GM21526 (cell line): ENCODE data around the gene SH3RF3.

Source experiments
- ATAC-seq: cut with Tn5 transposase; IDR thresholded peaks from one replicate; pipeline ENCODE4 v1.9.1; 2021; ENCODE audit warnings: moderate library complexity; ENCODE audit not compliant: unreplicated experiment, low FRiP score

SH3RF3 gene

DNA sequence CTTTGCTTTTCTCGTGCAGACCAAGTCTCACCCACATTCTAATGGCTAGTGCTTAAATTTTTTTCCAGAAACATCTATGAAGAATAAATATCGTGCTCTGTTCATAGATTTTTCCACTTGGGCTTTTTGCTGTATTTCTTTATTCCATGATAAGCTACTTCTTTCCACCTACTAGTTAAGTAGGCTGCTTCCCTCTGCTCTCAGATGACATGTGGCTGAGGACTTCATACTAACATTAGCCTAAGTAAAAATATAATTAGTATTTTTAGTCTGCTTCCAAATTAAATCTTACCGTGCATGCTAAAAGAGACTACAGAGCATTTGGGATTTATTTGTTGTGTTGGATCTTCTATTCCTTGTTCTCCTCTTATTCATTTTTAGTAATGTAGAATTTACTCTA is 102.4 kb downstream of the SH3RF3 start:
- ATAC-seq = no peak

DNA sequence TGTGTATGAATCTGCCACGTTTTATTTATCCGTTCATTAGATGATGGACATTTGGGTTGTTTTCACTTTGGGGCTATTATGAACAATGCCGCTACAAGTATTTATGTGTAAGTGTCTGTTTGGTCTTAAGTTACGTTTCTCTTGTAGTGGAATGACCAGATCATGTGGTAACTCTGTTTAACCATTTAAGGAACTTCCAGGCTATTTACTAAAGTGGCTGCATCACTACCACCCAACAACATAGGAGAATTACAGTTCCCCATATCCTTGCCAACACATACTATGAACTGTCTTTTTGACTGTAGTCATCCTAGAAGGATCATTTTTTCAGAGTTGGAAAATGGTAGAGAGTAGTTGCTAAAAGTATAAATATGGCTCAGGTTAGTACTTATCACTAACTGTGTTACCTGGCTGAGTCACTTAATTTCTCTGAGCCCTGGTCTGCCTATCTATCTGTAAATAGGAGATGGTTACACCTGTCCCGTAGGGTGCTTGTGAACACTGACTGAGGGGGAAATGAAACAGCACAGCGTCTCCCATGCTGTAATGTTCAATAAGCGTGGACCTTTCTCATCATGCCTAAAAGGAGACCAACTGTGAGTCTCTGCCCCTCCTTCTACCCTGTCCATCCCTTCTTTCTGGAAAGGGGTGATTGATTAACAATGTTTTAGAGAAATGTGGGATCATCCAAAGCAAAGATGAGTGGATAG is 103.1 kb downstream of the SH3RF3 start:
- no peak for ATAC-seq

DNA sequence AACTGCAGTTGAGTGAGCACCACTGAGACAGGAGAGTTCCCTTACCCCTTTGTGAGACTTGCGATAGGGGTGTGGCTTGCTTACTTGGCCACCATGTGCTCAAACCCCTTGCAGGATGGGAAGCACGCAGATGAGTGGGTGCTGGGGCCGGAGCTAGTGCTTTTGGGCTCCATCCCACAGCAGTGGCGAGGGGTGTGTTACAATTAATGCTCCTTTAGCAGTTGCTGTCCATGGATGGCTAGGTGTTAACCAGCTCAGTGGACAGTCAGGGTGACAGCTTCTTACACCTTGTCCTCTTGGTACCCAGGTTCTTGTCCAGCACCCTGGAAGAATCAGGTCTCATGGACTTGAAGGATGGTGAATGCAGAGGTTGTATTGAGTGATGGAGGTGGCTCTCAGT is 103.9 kb downstream of the SH3RF3 start:
- ATAC-seq = no peak

DNA sequence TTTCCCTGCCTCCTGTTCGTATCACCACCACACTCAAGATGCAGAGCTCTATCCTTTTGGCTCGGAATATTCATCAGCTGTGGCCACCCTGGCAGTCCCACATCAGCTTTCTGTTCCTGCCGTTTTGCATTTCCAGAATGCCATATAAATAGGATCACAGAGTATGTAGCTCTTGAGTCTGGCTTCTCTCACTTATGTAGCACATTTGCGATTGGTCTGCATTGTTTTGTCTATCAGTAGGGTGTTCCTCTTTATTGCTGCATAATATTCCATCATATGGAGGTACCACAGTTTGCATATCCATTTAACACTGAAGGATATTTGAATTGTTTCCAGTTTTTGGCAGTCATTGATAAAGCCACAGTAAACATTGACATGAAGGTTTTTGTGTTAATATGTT is 104.6 kb downstream of the SH3RF3 start:
- ATAC-seq = no peak

DNA sequence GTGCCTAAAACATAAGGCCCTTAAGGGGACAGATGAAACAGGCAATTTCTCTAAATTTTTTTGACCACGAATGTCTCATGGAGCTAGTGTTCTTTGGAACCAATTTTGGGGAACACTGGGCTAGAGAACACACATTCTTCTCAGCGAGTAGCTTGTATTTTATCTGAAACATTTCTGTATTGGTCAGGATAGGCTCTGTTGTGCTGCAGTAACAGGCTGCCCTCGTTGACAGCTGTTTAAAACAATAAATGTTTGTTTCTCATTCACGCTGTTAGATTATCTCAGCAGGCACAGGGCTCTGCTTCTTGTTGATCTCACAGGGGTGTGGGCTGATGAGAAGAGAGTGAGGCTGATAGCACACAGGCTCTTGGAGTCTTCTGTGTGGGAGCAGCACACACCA is 105.3 kb downstream of the SH3RF3 start:
- ATAC-seq = no peak

DNA sequence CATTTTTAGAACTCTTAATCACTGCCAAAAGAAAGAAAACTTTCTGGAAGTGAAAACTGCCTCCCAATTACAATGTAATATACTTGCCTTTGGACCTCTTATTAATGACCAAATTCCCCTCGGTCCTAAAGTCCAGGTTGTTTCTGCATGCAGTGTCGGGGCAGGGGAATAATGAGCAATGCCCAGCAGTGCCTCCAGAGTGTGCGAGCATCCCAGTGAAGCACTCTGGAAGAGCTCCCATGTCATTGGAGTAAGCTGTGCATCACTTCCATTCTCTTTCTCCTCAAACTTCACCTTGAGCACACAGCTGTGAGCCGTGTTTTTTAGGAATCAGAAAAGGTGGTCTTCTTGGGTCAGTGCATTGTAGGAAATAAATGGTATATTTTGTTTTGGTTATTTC is 107.1 kb downstream of the SH3RF3 start:
- ATAC-seq = no peak

DNA sequence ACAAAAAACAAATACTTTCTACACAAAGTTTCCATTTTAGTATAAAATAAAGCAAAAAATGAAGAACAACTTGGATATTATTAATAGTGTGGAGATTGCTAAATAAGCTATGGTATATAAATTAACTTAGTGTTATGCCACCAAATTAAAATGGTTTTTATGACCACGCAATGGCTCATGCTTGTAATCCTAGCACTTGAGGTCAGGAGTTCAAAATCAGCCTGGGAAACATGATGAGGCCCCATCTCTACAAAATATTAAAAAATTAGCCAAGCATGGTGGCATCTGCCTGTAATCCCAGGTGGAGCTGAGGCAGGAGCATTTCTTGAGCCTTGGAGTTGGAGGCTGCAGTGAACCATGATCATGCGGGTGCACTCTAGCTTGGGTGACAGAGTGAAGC is 108.8 kb downstream of the SH3RF3 start:
- ATAC-seq = no peak

DNA sequence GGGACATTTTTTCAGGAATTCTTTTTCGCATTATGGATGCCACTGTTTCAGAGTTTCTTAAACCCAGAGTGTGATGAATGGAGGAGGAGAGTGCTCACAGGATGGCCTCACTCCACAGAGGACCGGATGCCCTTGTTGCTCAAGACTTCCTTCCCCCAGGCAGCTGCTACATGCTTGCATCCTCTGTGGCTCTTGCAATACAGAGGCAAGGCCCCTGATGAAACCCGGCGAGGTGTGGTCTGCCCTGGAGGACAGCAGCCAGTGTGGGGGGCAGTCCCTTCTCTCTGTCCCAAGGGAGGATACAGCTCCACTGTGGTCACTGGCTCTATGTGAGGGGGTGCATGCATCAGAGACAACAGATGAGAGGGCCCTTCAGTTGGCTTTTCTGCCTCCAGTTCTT is 109.6 kb downstream of the SH3RF3 start:
- ATAC-seq = no peak

DNA sequence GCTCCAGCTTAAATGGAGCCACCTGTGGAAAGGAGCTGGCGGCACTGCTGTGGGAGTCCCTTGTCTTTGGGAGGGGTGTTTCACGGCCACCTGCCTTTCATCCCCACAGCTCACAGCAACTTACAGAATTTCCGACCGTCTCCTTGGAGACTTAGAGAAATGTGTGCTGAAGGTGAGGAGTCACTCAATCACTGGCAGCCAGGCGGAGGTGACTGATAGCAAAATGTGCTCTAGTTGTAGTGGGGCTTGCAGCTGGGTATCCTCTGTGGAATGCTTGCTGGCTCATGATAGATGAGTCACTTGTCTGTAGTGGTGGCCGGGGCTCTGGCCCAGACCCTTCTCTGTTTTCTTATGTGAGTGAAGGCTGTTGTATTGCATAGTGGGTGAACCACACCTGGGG is 110.7 kb downstream of the SH3RF3 start:
- ATAC-seq = no peak

DNA sequence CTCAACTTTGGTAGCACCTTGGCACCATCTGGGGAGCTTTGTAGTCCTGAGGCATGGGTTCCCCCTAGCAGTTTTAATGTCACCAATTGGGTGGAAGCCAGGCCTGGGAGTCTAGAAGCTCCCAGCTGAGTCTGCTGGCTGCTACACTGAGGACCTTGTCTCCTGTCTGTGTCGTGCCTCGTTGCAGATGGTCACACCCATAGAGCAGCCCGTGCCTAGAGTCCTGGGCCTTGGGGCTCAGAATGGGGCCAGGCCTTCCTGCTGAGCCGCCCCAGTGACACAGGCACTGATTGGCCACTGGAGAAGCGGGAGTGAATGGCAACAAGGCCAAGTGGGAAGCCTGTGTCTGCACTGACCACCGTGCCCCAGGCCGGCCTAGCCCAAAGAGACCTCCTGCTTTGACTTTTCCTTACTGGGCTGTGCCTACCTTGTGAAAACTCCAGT is 113.2 kb downstream of the SH3RF3 start:
- ATAC-seq = no peak

DNA sequence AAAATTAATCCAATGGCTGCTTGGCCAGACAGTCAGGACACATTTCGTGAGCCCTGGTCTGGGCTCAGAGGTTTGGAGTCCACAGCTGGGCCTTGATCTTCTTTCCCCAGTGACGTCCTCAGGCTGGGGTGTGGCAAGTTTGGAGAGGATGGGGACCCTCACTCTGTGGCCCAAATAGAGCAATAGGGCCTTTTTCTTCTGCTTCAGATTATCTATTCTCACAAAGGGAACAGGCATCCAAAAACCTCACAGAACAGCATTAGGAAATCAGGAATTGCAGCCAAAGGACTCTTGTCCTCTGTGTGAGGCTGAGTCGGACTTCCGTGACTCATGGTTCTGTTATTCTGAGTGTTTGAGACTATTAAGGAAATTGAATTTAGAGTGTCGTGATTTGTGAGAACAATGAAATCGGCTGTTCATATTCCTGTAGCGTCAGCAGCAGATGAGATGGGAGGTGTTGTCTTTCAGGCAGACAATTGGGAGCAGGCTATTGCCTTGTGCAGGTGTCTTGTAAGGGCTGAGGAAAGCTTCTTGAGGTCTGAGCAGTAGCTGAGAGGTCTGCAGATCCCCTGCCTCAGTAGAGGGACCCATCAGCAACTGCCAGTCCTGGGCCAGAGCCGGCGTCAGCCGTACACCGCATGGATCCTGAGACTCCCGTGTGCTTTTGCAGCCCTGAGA is 113.8 kb downstream of the SH3RF3 start:
- no peak for ATAC-seq

DNA sequence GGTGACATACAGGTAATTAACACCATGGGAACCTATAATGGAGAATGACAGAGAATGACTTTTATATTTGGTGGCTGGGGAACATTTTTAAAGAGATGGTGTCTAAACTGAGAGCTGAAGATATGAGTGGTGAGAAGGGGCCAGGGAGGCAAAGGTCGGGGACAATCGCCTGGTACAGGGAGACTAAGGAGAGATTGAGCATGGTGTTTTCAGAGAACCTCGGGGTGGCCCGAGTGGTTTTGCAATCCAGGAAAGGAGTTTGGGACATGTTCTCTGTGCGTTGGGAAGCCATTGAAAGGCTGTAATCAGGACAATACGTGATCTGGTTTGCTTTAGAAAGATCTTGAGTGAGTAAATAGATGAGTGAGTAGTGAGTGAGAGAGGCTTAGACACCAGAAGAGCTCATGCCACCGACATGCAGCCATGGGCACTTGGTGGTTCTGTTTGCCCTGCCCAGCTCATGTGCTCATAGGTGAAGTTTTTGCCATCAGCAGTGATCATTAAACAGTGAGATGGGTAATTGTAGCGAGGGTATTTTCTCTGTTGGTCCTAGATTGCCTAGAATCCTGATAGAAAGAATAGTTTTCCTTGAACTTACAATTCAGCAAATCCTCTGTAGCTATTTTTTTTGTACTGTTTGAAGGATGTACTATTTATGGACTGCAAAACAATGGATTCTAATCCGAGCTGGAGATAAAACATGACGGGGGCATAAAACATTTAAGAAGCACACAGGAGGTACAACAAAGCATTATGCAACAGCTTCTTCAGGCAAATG is 114.7 kb downstream of the SH3RF3 start:
- no peak for ATAC-seq

DNA sequence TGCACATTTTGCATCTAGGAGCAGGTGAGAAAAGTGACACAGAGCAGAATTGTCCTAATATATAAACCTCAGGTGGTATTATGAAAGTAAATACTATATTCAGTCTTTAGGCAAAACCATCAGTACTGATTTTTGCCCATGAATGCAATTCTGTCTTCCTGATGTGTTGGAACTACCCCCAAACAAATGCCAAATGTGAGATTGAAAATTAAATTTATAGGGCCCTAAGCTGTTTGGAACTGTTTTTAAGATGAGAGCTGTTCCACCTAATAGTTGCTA is 115.2 kb downstream of the SH3RF3 start:
- ATAC-seq = no peak

DNA sequence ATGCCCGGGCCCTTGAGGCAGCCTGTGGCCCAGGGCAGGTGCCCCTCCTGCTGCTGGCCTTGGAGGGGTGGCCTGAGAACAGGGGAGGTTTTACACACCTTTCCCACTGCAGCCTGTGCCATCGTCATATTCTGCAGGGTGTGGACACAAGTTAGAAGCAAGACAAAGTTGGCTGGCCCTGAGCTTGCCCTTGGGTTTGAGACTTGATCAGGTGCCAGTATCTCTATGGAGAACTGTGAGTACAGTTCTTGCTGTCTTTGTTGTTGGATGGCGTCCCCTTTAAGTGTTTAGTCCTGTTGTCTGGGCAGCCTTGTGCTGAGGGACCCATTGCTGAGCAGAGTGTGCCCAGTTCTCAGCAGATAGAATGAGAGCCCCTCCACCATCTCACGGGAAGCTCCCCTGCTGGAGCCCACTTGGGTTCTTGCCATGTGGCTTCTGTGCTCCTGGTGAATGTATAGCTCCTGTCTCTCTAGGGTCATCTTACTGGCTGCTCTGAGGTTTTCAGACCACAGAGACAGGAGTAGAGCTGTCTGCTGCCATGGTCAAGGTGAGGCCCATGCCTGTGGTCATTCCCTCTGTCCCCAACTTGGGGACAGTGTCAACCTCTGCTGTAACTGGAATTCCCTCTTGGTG is 115.9 kb downstream of the SH3RF3 start:
- no peak for ATAC-seq

DNA sequence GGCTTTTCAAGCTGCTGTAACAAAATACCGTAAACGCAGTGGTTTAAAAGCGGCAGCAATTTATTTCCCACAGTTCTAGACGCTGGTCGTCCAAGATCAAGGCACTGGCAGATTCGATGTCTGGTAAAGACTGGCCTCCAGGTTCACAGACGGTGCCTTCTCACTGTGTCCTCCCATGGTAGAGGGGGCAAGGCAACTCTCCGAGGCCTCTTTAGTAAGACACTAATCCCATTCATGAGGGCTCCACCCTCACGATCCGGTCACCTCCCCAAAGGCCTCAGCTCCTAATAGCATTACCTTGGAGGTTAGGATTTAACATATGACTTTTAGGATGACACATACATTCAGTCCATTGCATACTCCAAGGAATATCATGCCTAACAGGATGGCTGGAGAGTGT is 117.2 kb downstream of the SH3RF3 start:
- ATAC-seq = no peak

DNA sequence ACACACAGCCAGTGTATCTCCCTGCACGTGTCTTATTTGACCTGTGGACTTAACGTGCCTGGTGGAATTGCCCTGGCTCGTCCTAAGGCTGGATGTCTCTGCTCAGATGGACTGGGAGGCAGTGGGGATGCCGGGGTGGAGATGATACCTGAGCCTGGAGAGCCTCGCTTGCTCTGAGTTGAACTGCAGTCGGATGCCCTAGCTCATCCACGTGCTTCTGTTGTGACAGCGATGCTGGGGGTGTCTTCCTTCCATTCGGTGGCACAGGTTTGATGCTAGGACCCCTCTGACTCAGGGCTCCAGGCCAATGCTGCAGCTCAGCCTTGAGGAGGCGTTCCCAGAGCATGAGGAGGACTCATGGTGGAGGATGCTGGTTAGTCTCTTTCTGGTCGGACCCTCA is 117.6 kb downstream of the SH3RF3 start:
- ATAC-seq = no peak

DNA sequence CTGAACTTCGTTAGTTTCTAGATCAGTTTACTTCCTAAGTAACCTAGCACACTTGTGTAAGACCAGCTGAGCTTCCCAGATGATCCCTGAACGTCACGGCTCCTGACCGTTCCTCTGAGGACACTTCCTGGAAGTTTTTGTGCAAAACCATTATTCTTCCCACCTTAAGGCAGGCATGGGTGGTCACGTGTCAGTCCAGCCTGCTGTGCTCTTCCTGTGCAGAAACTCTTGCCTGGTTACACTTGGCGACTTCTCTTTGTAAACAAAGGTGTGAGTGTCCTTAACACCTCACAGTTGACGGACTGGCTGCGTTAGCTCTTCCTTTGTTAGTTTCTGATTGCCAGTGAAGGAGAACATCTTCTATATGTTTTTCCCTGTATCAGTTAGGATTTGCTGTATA is 118.3 kb downstream of the SH3RF3 start:
- ATAC-seq = no peak

DNA sequence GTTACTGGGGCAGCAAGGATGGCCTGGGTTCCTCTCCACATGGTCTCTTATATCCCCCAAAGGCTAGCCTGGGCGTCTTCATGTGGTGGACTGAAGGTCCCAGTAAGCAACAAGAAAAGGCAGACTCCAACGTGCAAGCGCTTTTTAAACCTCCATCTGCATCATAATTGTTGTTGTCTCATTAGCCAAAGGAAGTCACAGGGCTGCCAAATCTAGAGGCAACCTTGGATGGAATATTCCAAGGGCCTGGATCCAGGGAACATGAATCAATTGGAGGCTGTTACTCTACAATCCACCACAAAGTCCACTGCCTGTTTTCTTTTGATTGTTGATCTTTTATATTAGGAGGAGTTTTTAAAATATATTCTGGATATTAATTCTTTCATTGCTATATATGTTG is 118.8 kb downstream of the SH3RF3 start:
- ATAC-seq = no peak

DNA sequence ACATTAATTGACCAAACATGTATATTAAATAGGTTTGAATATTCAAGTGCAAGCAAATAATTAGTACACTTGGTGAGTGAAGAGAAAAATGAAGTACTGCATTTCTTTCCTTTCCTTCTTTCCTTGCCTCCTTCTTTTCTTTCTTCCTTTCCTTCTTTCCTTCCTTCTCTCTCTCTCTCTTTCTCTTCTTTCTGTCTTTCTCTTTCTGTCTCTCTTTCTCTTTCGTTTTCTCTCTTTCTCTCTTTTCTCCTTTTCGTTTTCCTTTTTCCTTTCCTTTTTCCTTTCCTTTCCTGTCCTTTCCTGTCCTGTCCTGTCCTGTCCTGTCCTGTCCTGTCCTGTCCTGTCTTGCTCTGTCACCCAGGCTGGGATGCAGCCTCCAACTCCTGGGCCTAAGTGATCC is 119.6 kb downstream of the SH3RF3 start:
- ATAC-seq = no peak

DNA sequence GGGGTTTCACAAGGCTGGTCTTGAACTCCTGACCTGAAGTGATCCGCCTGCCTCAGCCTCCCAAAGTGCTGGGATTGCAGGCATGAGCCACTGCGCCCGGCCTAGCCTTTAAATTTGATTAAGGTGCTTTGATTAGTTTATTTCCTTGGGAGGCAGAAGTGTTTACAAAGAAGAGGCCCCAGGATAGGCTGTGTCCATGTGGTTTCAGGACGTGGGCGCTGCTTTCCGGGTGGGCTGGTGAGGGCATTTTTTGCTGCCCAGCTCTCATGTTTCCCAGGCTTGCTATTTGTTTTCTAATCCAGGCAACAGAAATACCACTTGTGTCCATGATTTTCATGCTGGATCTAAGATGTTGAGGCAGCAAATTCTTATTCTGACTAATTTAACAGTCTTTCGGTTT is 124.2 kb downstream of the SH3RF3 start:
- no peak for ATAC-seq

DNA sequence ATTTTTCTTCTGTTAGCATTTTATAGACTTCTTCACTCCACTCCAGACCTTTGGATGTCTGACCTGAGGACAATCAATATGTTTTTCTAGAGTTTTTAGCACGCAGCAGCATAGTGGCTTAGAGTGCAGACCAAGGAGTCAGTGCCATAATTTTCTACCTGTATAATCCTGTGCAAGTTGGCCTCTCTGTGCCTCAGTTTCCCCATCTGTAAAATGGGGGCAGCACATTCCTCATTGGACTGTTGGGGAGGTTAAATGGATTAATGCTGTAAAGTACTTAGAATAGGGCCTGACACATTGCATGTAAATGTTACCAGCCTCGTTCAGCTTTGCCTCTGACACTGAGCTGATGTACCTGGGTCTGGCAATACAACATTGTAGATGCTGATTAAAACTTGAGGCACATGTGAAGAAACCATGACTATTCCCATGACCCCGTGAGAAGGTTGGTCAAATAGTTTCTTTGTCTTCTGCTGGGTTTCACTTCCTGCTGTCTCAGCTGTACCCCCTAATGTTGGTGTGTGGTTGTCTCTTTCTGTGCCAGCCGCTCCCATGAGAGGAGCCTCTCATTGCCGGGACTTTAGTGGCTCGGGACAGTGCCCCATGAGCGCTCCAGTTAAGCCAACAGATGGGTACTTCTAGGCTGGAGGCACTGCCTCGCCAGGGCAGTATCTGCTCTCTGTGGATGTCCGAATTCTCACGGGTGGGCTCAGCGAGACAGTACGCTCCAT is 125.3 kb downstream of the SH3RF3 start:
- no peak for ATAC-seq
